ENCODE results near the gene OGT.
"Not testable (repeated sequence)": the region's sequence is repeated elsewhere in the genome, so short reads cannot be mapped to it uniquely, and the experiment has no call there.

OGT gene

DNA sequence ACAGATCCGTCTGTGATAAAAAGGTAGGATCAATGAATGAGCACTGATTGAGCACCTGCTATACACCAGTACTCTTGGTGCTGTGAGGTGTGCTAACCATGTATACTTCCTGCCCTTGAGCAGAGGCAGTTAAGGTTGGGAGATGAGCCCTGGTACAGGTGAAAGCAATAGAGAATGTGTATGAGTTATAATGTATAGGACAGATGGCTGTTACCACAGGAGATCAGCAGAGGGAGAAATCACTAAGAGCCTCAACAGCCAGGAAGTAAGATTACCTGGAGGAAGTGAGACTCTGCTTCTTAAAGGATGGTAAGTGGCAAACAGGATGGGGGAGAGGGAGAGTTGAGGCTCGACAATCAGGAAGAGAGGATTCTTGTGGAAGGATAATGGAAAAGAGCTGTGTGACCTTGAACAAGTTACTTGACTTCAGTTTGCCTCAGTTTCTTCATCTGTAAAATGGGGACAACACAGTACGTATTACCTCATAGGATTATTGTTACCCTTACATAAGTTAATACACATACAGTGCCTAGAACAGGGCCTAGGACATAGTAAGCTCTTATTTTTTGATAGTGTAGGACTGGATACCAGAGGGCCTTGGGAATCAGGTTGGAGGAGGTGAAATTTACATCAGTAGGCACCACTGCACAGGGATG, 76.3 kb downstream of the OGT start:
- DNase-seq (ENCODE audit: low read depth in 1 of 2, low spot score in 1 of 2): no peak
- no peak overlapping the region for H3K27ac ChIP-seq (replicated peaks)
- H3K4me3 ChIP-seq (replicated peaks; ENCODE audit: insufficient read depth, low read length): no peak overlapping the region
- H3K27me3 ChIP-seq (ENCODE audit: insufficient read depth, poor library complexity, severe bottlenecking): no peaks in the 10 kb centered on the region
- TF ChIP-seq REST (IDR thresholded peaks at IDR 0.05; ENCODE audit: insufficient replicate concordance, low read depth) (no peak), SPI1 (IDR thresholded peaks at IDR 0.05; ENCODE audit: borderline replicate concordance, low read depth) (no peak), GABPA (IDR thresholded peaks at IDR 0.05; ENCODE audit: low read depth) (no peak), CTCF (IDR thresholded peaks at IDR 0.05; ENCODE audit: insufficient read depth, low read length) (no peak), POLR2AphosphoS5 (IDR thresholded peaks at IDR 0.05; ENCODE audit: low read depth) (no peak)

DNA sequence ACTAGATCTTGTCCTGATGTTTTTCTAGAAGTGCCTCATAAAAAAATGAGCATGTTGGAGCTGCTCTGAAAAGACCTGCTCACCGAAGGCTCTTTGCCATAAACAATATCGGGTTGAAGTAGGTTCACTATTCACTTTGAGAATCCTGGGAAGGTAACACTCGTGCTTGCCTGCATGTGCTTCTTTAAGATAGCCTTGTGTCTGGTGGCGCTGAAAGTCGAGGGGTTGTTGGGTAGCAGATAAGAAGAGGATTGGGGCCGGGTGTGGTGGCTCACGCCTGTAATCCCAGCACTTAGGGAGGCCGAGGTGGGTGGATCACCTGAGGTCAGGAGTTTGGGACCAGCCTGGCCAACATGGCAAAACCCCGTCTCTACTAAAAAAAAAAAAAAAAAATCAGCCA, 78.8 kb downstream of the OGT start:
- not testable (repeated sequence) for H3K4me3 ChIP-seq (replicated peaks; ENCODE audit: insufficient read depth, low read length); H3K27ac ChIP-seq (replicated peaks); DNase-seq (ENCODE audit: low read depth in 1 of 2, low spot score in 1 of 2); H3K27me3 ChIP-seq (ENCODE audit: insufficient read depth, poor library complexity, severe bottlenecking)

GRCh38 chrX:71612256-71612655, 79.4 kb downstream of the OGT start:
- Histone ChIP-seq H3K4me3 (replicated peaks; ENCODE audit: insufficient read depth, low read length) (no peak overlapping the region), H3K27me3 (ENCODE audit: insufficient read depth, poor library complexity, severe bottlenecking) (no peaks in the 10 kb centered on the region), H3K27ac (replicated peaks) (no peak overlapping the region)
- no peak for TF ChIP-seq CTCF (IDR thresholded peaks at IDR 0.05; ENCODE audit: insufficient read depth, low read length)
- no peak for TF ChIP-seq GABPA (IDR thresholded peaks at IDR 0.05; ENCODE audit: low read depth)
- TF ChIP-seq SPI1 (IDR thresholded peaks at IDR 0.05; ENCODE audit: borderline replicate concordance, low read depth): no peak
- no peak for TF ChIP-seq POLR2AphosphoS5 (IDR thresholded peaks at IDR 0.05; ENCODE audit: low read depth)
- no peak for TF ChIP-seq REST (IDR thresholded peaks at IDR 0.05; ENCODE audit: insufficient replicate concordance, low read depth)
- DNase-seq (ENCODE audit: low read depth in 1 of 2, low spot score in 1 of 2): no peak

DNA sequence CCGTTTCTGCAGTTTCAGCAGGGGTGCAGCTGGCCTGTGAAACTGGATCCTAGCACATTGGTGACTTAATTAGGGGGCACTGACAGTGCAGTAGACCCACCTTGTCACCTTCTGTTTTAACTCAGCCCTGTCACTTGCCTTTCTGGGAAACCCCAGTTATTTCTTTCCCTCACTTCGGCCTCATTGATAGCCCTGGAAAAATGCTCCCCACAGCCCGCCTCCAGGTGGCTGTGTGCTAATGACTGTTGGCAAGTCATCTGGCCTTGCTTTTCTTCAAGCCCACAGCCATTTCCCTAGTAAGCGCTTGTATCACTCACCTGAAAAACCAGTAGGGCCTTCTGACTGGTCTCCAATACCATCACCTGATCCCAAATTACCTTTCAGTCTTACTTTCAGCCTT, 82.2 kb downstream of the OGT start:
- Histone ChIP-seq H3K27me3 (ENCODE audit: insufficient read depth, poor library complexity, severe bottlenecking) (no peaks in the 10 kb centered on the region), H3K27ac (replicated peaks) (no peak overlapping the region), H3K4me3 (replicated peaks; ENCODE audit: insufficient read depth, low read length) (no peak overlapping the region)
- DNase-seq (ENCODE audit: low read depth in 1 of 2, low spot score in 1 of 2): no peak
- TF ChIP-seq POLR2AphosphoS5 (IDR thresholded peaks at IDR 0.05; ENCODE audit: low read depth): no peak
- TF ChIP-seq SPI1 (IDR thresholded peaks at IDR 0.05; ENCODE audit: borderline replicate concordance, low read depth): no peak
- TF ChIP-seq CTCF (IDR thresholded peaks at IDR 0.05; ENCODE audit: insufficient read depth, low read length): no peak

Data from HL-60 (cell line).